ENCODE results near the gene ZBP1. TPM values are rescaled to one million over a fixed set of nuclear protein-coding genes. Genes with fewer than 3 reads are reported as not detected.
A peak's percentile ranks its signal among the peaks of the same experiment; 100 is the strongest.

ZBP1 gene
- total RNA-seq, 1 donor from 2014 or later, result not detected

- Mint-ChIP-seq H3K9me3 (no peaks in the 10 kb centered on the region), H3K4me1 (ENCODE audit: unreplicated experiment) (peaks cover 49% of the 10 kb centered on the region), H3K4me3 (no peak overlapping the region), H3K27me3 (peaks cover 42% of the 10 kb centered on the region), H3K27ac (no peak overlapping the region), H3K36me3 (no peaks in the 10 kb centered on the region)
- no peak for DNase-seq (ENCODE audit: extremely low spot score, unreplicated experiment)
- TF ChIP-seq CTCF (conservative IDR thresholded peaks at IDR 0.05), result no peak
Observed at GRCh38 chr20:57581202-57582028, 38.8 kb downstream of the ZBP1 start.

DNA sequence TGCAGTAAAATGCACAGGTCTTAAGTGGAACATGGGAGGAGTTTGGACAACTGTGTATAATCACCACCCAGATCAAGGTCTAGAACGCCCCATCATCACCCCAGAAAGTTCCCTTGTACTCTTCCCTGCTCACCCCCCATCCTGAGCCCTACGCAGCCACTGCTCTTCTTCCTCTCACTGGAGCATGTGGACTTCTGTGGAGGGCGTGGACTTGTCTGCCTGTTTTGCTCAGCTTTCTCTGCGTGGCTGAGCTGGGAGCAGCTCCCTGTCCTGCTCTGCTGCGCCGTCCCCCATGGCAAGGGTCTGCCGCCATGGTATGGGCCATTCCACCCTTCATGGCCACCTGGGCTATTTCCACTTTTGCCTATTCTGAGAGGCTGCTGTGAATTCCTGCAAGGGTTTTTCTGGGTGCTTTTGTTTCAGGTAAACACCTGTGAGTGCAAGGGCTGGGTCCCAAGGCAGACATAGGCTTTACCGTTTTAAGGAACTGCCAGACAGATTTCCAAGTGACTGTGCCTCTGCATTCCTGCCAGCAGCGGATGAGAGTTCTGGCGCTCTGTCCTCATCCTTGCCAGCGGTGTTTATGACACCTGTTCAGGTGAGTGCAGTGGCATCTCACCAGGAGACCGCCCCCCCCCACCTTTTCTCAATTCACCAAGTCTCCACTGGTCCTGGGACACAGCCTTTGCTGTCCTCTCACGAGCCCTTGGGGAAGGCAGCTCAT lies 39.6 kb downstream of the ZBP1 start:
- Mint-ChIP-seq H3K4me1 (ENCODE audit: unreplicated experiment) (peaks cover 47% of the 10 kb centered on the region), H3K36me3 (no peaks in the 10 kb centered on the region), H3K9me3 (no peaks in the 10 kb centered on the region), H3K27ac (peak overlapping the region; percentile 84), H3K4me3 (peak overlapping the region; percentile 72), H3K27me3 (peaks cover 40% of the 10 kb centered on the region)
- no peak for DNase-seq (ENCODE audit: extremely low spot score, unreplicated experiment)
- no peak for TF ChIP-seq CTCF (conservative IDR thresholded peaks at IDR 0.05)

- peak overlapping the region; percentile 72 for H3K4me3 Mint-ChIP-seq
- peaks cover 40% of the 10 kb centered on the region for H3K4me1 Mint-ChIP-seq (ENCODE audit: unreplicated experiment)
- H3K27ac Mint-ChIP-seq, result peak overlapping the region; percentile 84
- H3K36me3 Mint-ChIP-seq, result no peaks in the 10 kb centered on the region
- TF ChIP-seq CTCF (conservative IDR thresholded peaks at IDR 0.05), result no peak
- DNase-seq (ENCODE audit: extremely low spot score, unreplicated experiment), result no peak
- H3K27me3 Mint-ChIP-seq, result peaks cover 33% of the 10 kb centered on the region
- no peaks in the 10 kb centered on the region for H3K9me3 Mint-ChIP-seq
Observed at GRCh38 chr20:57579898-57580447, 40.3 kb downstream of the ZBP1 start.

DNA sequence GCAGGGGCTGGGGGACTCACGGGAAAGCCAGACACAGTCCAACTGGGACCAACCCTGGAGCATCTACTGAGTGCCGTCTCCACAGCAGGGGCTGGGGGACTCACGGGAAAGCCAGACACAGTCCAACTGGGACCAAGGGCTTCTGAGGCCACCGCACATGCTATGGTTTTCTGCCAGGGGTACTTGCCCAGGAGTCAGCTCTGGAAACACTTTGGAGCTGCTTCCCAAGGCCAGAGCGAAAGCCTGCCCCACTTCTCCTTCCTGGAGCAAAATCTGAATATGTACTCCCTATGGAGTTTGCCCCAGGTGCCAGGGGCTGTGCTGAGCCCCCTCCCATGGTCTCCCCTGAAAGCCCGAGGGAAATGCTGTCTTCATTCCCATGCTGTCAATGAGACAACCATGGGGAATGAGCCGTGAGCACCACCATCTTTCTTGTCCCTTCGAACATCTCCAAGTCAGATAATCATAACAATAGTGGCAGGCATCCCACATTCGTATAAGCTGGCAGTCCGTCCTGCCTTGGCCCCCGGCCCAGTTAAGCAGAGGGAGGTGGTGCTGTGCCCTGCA lies 40.8 kb downstream of the ZBP1 start:
- TF ChIP-seq CTCF (conservative IDR thresholded peaks at IDR 0.05), result no peak
- H3K4me3 Mint-ChIP-seq, result peak overlapping the region; percentile 72
- H3K27me3 Mint-ChIP-seq, result peaks cover 29% of the 10 kb centered on the region
- H3K27ac Mint-ChIP-seq, result peak overlapping the region; percentile 84
- peaks cover 35% of the 10 kb centered on the region for H3K4me1 Mint-ChIP-seq (ENCODE audit: unreplicated experiment)
- no peaks in the 10 kb centered on the region for H3K9me3 Mint-ChIP-seq
- DNase-seq (ENCODE audit: extremely low spot score, unreplicated experiment), result no peak
- H3K36me3 Mint-ChIP-seq, result no peaks in the 10 kb centered on the region

- no peaks in the 10 kb centered on the region for H3K9me3 Mint-ChIP-seq
- no peak overlapping the region for H3K4me3 Mint-ChIP-seq
- peaks cover 34% of the 10 kb centered on the region for H3K4me1 Mint-ChIP-seq (ENCODE audit: unreplicated experiment)
- H3K27me3 Mint-ChIP-seq, result peaks cover 33% of the 10 kb centered on the region
- H3K27ac Mint-ChIP-seq, result no peak overlapping the region
- no peak for TF ChIP-seq CTCF (conservative IDR thresholded peaks at IDR 0.05)
- no peaks in the 10 kb centered on the region for H3K36me3 Mint-ChIP-seq
- no peak for DNase-seq (ENCODE audit: extremely low spot score, unreplicated experiment)
Observed at GRCh38 chr20:57578476-57579165, 41.6 kb downstream of the ZBP1 start.

Measured in type B pancreatic cell (in vitro differentiated cells).